HCT116 (cell line): ENCODE measurements around the gene NPR3. TPM values are rescaled to one million over a fixed set of nuclear protein-coding genes. Genes with fewer than 3 reads are reported as not detected.

Source experiments
- ATAC-seq: fragments of 200-7000 bp; cut with Tn5 transposase; 2 replicates; pipeline ENCODE4 v1.9.1; 2020; ENCODE audit warnings: mild to moderate bottlenecking, moderate library complexity
- BruUV-seq: library from RNA; stranded (reverse); fragments of 400-500 nt; replicated peaks from 2 replicates; lab custom pipeline; 2021; lab: Mats Ljungman, UMichigan
- CTCF ChIA-PET: fragments of 300-600 bp; sonication (Branson Sonifier 250); formaldehyde crosslinking; loops from one replicate; lab custom pipeline; 2021; ENCODE audit warnings: antibody characterized with exemption; lab: Charles Lee
- POLR2A ChIA-PET: fragments of 300-600, 350-600 bp; sonication (Branson Sonifier 250); formaldehyde crosslinking; loops from one replicate; lab custom pipeline; 2021; ENCODE audit warnings: antibody characterized with exemption; lab: Charles Lee
- RAD21 ChIA-PET, 2 experiments: fragments of 300-600 bp; sonication (Branson Sonifier 250); formaldehyde crosslinking; loops; one replicate each; lab custom pipeline; 2023; ENCODE audit warnings: low total read pairs in 2 of 2; ENCODE audit not compliant: uncharacterized antibody in 2 of 2, unreplicated experiment in 2 of 2, low non-redundant PET in 1 of 2; lab: Charles Lee
- DNase-seq: peaks from one replicate; pipeline ENCODE4 v3.0.0-alpha.2; 2010; ENCODE audit warnings: low read depth, low spot score
- H2AFZ ChIP-seq: fragments of 200-600 bp; shearing (Covaris generic), sonication (generic); 2 replicates; pipeline ENCODE4 v1.6.1; 2017; ENCODE audit warnings: low read depth, mixed run types, mixed read lengths, antibody characterized with exemption, low read length; ENCODE audit not compliant: poor library complexity, severe bottlenecking
- H3K27ac ChIP-seq: 2 replicates; pipeline ENCODE4 v1.5.1; 2012; ENCODE audit warnings: low read depth, low read length
- H3K27me3 ChIP-seq: fragments of 200-600 bp; sonication (generic); 2 replicates; pipeline ENCODE4 v1.6.1; 2016; ENCODE audit warnings: mixed run types, low read length, mixed read lengths; ENCODE audit not compliant: insufficient read depth
- H3K36me3 ChIP-seq, 2 experiments: fragments of 200-500 bp in 1 of 2; fragments of 200-600 bp in 1 of 2; sonication (Bioruptor generic) in 1 of 2; sonication (generic) in 1 of 2; 2 replicates each; pipeline versions ENCODE4 v1.5.1 to v1.6.1; 2014 to 2016; ENCODE audit warnings: low read length in 2 of 2, inconsistent platforms in 1 of 2, mixed read lengths in 1 of 2, mixed run types in 1 of 2; ENCODE audit not compliant: insufficient read depth in 2 of 2, control insufficient read depth in 1 of 2
- H3K4me1 ChIP-seq, 2 experiments: fragments of 200-600 bp in 1 of 2; sonication (generic) in 1 of 2; 2 replicates each; pipeline versions ENCODE4 v1.5.1 to v1.6.1; 2012 to 2017; ENCODE audit warnings: low read length in 2 of 2, inconsistent platforms in 1 of 2, mild to moderate bottlenecking in 1 of 2, mixed read lengths in 1 of 2, mixed run types in 1 of 2, moderate library complexity in 1 of 2; ENCODE audit not compliant: insufficient read depth in 2 of 2, control insufficient read depth in 1 of 2
- H3K4me2 ChIP-seq: fragments of 200-600 bp; sonication (generic); 2 replicates; pipeline ENCODE4 v1.6.1; 2017; ENCODE audit warnings: mixed run types, low read length, mixed read lengths
- H3K4me3 ChIP-seq, 2 experiments: fragments of 200-600 bp in 1 of 2; sonication (generic) in 1 of 2; replicated peaks in 1 of 2; 2 replicates each; pipeline ENCODE4 v1.5.1; 2011 to 2016; ENCODE audit warnings: low read length in 2 of 2, control low read depth in 1 of 2, low read depth in 1 of 2, mild to moderate bottlenecking in 1 of 2, mixed read lengths in 1 of 2, mixed run types in 1 of 2
- H3K79me2 ChIP-seq: fragments of 200-600 bp; sonication (generic); 2 replicates; pipeline ENCODE4 v1.6.1; 2017; ENCODE audit warnings: mild to moderate bottlenecking, mixed run types, low read length, moderate library complexity, mixed read lengths; ENCODE audit not compliant: insufficient read depth
- H3K9ac ChIP-seq: fragments of 200-600 bp; sonication (generic); 2 replicates; pipeline ENCODE4 v1.6.1; 2016; ENCODE audit warnings: low read length, mixed read lengths
- H3K9me2 ChIP-seq: fragments of 200-600 bp; sonication (generic), shearing (Covaris generic); 2 replicates; pipeline ENCODE4 v1.6.1; 2017; ENCODE audit warnings: mixed run types, mild to moderate bottlenecking, moderate library complexity; ENCODE audit not compliant: insufficient read depth
- H3K9me3 ChIP-seq, 2 experiments: fragments of 200-500 bp in 1 of 2; fragments of 200-600 bp in 1 of 2; sonication (Bioruptor generic) in 1 of 2; sonication (generic) in 1 of 2; 2 replicates each; pipeline ENCODE4 v1.6.1; 2014 to 2017; ENCODE audit warnings: low read length in 2 of 2, mixed read lengths in 2 of 2, inconsistent platforms in 1 of 2, low read depth in 1 of 2, mild to moderate bottlenecking in 1 of 2, mixed run types in 1 of 2, moderate library complexity in 1 of 2; ENCODE audit not compliant: control insufficient read depth in 1 of 2, insufficient read depth in 1 of 2
- H4K20me1 ChIP-seq: fragments of 200-600 bp; sonication (generic), shearing (Covaris generic); 2 replicates; pipeline ENCODE4 v1.6.1; 2017; ENCODE audit warnings: mixed run types, mild to moderate bottlenecking, moderate library complexity; ENCODE audit not compliant: insufficient read depth
- CBX3 ChIP-seq: IDR thresholded peaks from 2 replicates; pipeline ENCODE4 v1.6.1; 2012; ENCODE audit warnings: low read depth
- CEBPB ChIP-seq: IDR thresholded peaks from 2 replicates; pipeline ENCODE4 v1.6.1; 2012; ENCODE audit warnings: low read depth
- CTCF ChIP-seq, 3 experiments: fragments of 200-600 bp in 1 of 3; sonication (generic) in 1 of 3; IDR thresholded peaks in 2 of 3; conservative IDR thresholded peaks in 1 of 3; 2 replicates each; pipeline ENCODE4 v1.5.1; 2012 to 2017; ENCODE audit warnings: low read depth in 2 of 3, low read length in 2 of 3, antibody characterized with exemption in 1 of 3, borderline replicate concordance in 1 of 3, control low read depth in 1 of 3, mild to moderate bottlenecking in 1 of 3, mixed read lengths in 1 of 3, mixed run types in 1 of 3, moderate library complexity in 1 of 3; ENCODE audit not compliant: insufficient read depth in 1 of 3
- EGR1 ChIP-seq: IDR thresholded peaks from 2 replicates; pipeline ENCODE4 v1.6.1; 2012; ENCODE audit warnings: low read depth
- ELF1 ChIP-seq: IDR thresholded peaks from 2 replicates; pipeline ENCODE4 v1.6.1; 2012; ENCODE audit warnings: low read depth, borderline replicate concordance
- EZH2 ChIP-seq: fragments of 200-600 bp; sonication (generic); IDR thresholded peaks from 2 replicates; pipeline ENCODE4 v1.6.1; 2017; ENCODE audit warnings: antibody characterized with exemption, mixed run types
- EZH2phosphoT487 ChIP-seq: fragments of 200-600 bp; IDR thresholded peaks from 2 replicates; pipeline ENCODE4 v1.6.1; 2018; ENCODE audit warnings: antibody characterized with exemption, borderline replicate concordance
- FOSL1 ChIP-seq: IDR thresholded peaks from 2 replicates; pipeline ENCODE4 v1.6.1; 2012; ENCODE audit warnings: low read depth
- JUND ChIP-seq: IDR thresholded peaks from 2 replicates; pipeline ENCODE4 v1.6.1; 2012
- MAX ChIP-seq: IDR thresholded peaks from 2 replicates; pipeline ENCODE4 v1.6.1; 2012
- POLR2AphosphoS5 ChIP-seq: IDR thresholded peaks from 2 replicates; pipeline ENCODE4 v1.6.1; 2011; ENCODE audit warnings: mild to moderate bottlenecking, low read depth, low read length, moderate library complexity
- RAD21 ChIP-seq: IDR thresholded peaks from 2 replicates; pipeline ENCODE4 v1.6.1; 2012; ENCODE audit warnings: low read depth, mild to moderate bottlenecking
- REST ChIP-seq: IDR thresholded peaks from 2 replicates; pipeline ENCODE4 v1.6.1; 2012; ENCODE audit warnings: low read depth
- SIN3A ChIP-seq: IDR thresholded peaks from 2 replicates; pipeline ENCODE4 v1.6.1; 2012; ENCODE audit warnings: low read depth
- SRF ChIP-seq: IDR thresholded peaks from 2 replicates; pipeline ENCODE4 v1.6.1; 2012; ENCODE audit warnings: low read depth
- TCF7L2 ChIP-seq: IDR thresholded peaks from 2 replicates; pipeline ENCODE4 v1.7.0; 2011; ENCODE audit warnings: borderline replicate concordance, inconsistent platforms; ENCODE audit not compliant: insufficient read depth, insufficient read length; ENCODE audit errors: extremely low read depth
- ZBTB33 ChIP-seq: IDR thresholded peaks from 2 replicates; pipeline ENCODE4 v1.6.1; 2011; ENCODE audit warnings: mild to moderate bottlenecking, low read length, moderate library complexity; ENCODE audit not compliant: insufficient replicate concordance; ENCODE audit errors: extremely low read depth
- ZFX ChIP-seq: fragments of 450-650 bp; IDR thresholded peaks from 2 replicates; pipeline ENCODE4 v1.6.1; 2017
- ZNF274 ChIP-seq: fragments of 200-500 bp; sonication (Bioruptor generic); IDR thresholded peaks from 2 replicates; pipeline ENCODE4 v1.6.1; 2014; ENCODE audit warnings: mild to moderate bottlenecking, low read depth, low read length, inconsistent platforms
- intact Hi-C: fragments of 100-400 bp; cut with micrococcal nuclease; formaldehyde crosslinking; loops from 2 replicates; pipeline ENCODE4 v1.10.0; 2022
- total RNA-seq: library from RNA; stranded (reverse); gene quantifications from one replicate; pipeline ENCODE4 v1.2.1, GENCODE V29; 2021; ENCODE audit not compliant: unreplicated experiment

NPR3 gene
- total RNA-seq, 1 experiment from 2014 or later = 0.39 TPM

DNA sequence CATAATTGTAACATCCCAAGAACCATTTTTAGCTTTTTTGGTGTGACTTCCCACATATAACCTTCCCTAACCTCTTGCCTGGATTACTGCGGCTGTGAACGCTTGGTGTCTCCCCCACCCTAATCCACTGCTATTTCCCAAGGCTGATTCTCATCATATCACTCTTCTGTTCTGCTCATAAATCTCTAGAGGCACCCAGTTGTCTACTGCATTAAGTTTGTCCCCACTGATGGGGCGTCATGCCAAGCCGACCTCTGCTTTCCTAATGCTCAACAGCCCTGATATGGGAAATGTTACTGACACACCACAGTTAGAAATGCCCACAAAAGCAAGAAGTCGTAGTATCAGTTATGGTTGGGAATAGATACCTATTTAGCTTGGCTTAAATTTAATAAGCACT, 24.4 kb downstream of the NPR3 start:
- no peak for TF ChIP-seq MAX
- TF ChIP-seq SRF = no peak
- no peak for TF ChIP-seq ZFX
- TF ChIP-seq FOSL1 = no peak
- TF ChIP-seq CBX3 = no peak
- TF ChIP-seq CEBPB = no peak
- no peak for TF ChIP-seq ZNF274
- no peak for TF ChIP-seq JUND
- no peak for TF ChIP-seq POLR2AphosphoS5
- TF ChIP-seq TCF7L2 = no peak
- TF ChIP-seq EZH2 = no peak
- no peak for TF ChIP-seq ZBTB33
- TF ChIP-seq SIN3A = no peak
- no peak for TF ChIP-seq ELF1
- no peak for TF ChIP-seq EZH2phosphoT487
- TF ChIP-seq REST = no peak
- TF ChIP-seq RAD21 = no peak
- no peak for TF ChIP-seq CTCF (IDR thresholded peaks at IDR 0.05 in 2 of 3, conservative IDR thresholded peaks at IDR 0.05 in 1 of 3; ENCODE audit: borderline replicate concordance in 1 of 3, insufficient read depth in 1 of 3, low read depth in 2 of 3, low read length in 2 of 3)
- TF ChIP-seq EGR1 = no peak
- intact Hi-C loops = no loop called here
- no TSS peak for BruUV-seq
- Histone ChIP-seq H3K36me3 (no peaks in the 10 kb centered on the region), H3K27me3 (no peaks in the 10 kb centered on the region), H4K20me1 (no peaks in the 10 kb centered on the region), H3K9ac (no peak overlapping the region), H2AFZ (no peak overlapping the region), H3K4me2 (no peak overlapping the region), H3K4me3 (no peak overlapping the region), H3K79me2 (no peaks in the 10 kb centered on the region), H3K4me1 (no peaks in the 10 kb centered on the region), H3K27ac (no peak overlapping the region), H3K9me2 (no peaks in the 10 kb centered on the region), H3K9me3 (no peaks in the 10 kb centered on the region)
- ChIA-PET POLR2A (no interaction called here), RAD21 (no interaction called here), CTCF (no interaction called here)
- no peak for DNase-seq
- ATAC-seq = no peak
